ENCODE measurements around the gene POLR2C.

- no peak for TF ChIP-seq POLR2A (IDR thresholded peaks at IDR 0.05; ENCODE audit: low read depth, low read length)
- TF ChIP-seq TAF1 (IDR thresholded peaks at IDR 0.05; ENCODE audit: borderline replicate concordance, low read depth, low read length), result no peak
Observed at GRCh38 chr16:57498031-57498430, 35.6 kb downstream of the POLR2C start.

Measured in GM12892 (cell line).